Frontal cortex (tissue), 4 donors: Measurements from ENCODE around the gene APBB1. TPM values are rescaled to one million over a fixed set of nuclear protein-coding genes. Genes with fewer than 3 reads are reported as not detected.

Experiments used
- DNase-seq, 2 donors: peaks; one replicate each; pipeline ENCODE4 v3.0.0; 2012; ENCODE audit warnings: low spot score in 2 of 2
- FAIRE-seq: peaks from 2 replicates; lab custom pipeline; 2012; peaks lifted over from hg19 to GRCh38; lab: Jason Lieb, UNC
- total RNA-seq: library from RNA; depleted of rRNA; stranded (reverse); fragments of >200 nt; gene quantifications from one replicate; pipeline ENCODE4 v1.2.3, GENCODE V29; 2014
- donor health status: control.
- donor health status: control.
- donor health status: control.

Gene APBB1
- total RNA-seq, 1 donor from 2014 or later: 293 TPM

DNA sequence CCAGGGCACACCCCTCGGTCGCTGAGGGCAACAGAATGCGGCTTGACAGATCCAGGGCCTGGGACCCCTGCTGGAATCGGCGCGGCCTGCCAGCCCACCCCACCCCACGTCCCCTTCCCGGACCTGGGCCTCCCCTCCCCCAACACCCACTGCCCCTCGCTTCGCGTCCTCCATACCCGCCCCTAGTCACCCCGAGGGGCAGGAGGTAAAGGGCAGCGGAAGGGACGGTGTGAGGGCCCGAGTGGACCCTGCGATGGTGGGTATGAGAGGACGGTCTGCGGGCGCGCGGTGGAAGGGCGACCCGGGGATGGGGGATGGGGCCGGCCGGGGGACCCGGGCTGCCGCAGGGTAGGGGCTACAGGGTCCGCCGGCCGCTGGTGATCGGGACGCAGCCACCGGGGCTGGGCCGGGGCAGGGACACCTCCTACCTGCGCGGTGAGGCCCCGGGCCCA lies 311 bp downstream of the APBB1 start:
- DNase-seq: no peak
- FAIRE-seq: no peak

DNA sequence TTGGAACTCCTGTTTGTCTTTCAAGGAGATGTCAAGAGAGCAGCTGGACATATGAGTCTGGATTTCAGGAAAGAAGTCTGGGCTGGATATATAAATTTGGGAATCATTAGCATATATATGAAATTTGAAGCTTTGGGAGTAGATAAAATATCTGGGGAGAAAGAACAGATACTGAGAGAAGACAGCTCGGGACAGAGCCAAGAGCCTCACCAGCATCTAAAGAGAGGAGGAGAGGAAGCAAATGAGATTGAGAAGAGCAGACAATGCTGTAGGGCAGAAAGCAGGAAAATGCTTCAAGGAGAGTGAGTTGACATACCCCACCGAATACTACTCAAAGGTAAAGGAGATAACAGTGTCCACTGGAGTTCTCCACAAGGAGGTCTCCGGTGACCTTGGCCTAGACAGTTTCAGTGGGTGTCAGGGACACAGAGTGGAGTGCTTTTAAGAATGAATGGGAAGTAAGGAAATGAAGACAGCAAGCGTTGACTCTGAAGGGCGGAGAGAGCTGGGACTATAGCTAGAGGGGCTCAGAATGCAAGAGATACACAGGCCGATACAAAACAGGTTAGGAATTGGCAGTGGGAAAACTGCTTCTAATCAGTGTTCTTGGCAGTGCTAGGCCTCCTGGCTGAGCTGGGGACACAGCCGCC lies 862 bp downstream of the APBB1 start:
- no peak for FAIRE-seq

DNA sequence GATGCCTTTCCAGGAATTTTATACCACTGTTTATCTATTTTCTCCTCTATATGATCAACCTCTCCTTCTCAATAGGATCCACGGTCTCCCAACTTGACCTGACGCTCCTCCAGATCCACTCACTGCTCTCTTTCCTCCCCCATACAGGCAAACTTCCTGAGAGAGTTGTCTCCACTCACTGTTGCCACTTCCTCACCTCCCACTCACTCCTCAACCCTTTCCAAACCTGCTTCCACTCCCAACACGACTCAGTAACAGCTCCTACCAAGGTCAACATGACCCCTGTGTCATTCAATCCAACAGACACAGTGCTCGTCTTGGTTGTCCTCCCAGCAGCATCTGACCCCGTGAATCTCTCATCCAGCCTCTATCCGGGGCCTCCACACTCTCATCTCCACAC lies 3.1 kb downstream of the APBB1 start:
- FAIRE-seq (no peak), DNase-seq (no peak)

More for the DNA sequence above, 862 bp downstream of the APBB1 start:
- DNase-seq: no peak

DNA sequence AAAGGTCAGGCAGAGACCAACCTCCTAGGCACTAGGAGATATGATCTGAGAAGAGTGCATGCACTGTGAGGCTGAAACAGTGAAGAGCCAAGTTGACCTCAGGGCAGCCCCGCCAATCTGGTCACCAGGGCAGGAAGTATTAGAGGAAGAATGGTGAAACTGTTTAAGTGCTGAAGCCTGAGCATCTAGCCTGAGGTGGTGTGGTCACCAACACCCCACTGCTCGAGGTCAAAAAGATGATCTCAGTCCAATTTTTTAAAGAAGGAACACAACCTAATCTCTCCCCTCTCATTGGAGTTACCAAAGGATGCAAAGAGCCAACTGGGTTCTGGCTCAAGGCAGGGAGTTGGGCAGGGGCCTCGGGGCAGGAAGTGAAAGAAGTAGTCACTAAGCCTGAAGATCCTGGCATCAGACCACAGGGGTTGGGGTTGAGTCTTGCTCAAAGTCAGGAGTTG lies 4.0 kb downstream of the APBB1 start:
- DNase-seq (no peak), FAIRE-seq (no peak)

DNA sequence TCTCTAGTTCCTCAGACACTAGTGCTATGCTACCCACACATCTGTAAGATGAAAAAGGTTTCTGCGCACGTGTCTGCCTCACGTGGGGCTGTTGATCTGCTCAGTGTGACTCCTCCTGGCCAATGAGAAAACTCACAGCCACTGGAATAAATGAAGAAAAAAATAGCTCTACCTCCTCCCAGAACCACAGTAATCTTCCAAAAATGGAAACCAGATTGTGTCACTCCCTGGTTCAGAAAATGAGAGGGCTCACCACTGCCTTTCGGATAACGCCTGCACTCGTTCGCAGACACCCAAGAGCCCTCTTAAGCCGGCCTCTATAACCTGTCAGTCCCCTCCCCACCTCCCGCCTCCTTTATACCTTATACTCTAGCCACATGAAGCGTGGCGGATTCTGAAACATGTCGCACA lies 5.1 kb downstream of the APBB1 start:
- FAIRE-seq (no peak), DNase-seq (no peak)

DNA sequence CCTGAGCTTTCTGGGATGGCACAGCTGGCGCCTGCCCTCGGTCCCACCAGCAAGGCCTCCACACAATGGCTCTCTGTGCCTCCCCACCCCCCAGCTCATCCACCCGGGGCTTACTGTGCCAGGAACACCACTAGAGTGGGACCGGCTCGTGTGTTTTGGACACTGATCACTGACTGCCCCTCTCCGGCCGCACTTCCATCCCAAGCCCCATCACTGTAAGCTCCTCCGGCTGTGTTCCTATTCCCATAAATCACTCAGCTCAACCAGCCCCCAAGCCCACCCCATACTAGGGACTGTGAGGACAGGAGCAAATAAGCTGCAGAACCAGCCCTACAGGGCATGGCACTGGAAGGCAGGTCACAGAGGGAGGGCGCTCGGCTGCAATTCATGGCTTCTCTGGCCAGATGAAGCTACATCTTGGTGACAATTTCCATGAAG lies 7.3 kb downstream of the APBB1 start:
- FAIRE-seq: no peak
- DNase-seq: peak in 1 of 2 donors; percentile 51

DNA sequence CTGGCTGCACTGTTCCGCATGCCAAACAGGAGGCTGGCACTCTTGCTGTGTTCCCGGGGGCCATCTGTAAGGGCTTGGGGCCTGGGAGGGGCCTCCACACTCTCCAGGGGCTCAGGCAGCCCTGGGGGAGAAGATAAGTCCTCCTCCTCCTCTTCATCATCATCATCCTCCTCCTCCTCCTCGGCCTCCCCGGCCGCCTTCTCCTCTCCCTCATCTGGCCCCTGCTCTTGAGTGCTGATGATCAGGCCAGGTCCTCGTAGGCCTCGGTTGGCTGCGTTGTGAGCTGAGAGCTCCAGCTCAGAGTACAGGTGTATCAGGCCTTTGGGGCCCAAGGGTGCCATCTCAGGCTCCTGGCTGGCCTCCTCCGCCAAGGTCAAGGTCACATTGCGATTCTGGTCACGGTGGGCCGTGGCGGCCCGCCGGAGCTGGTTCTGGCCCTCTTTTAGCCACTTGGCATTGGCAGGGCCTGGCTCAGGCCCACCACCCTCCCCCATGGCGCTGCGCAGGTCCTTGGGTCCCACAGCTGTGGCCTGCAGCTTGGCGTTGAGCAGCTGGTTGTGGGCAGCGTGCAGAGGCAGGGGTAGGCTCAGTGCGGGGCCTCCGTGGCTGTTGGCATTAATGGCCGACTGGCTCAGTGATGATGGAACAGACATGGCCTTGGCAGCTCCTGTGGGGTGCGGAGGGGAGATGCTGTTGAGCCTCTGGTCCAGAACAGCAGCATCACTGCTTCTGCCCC lies 8.0 kb downstream of the APBB1 start:
- FAIRE-seq (no peak), DNase-seq (no peak)

DNA sequence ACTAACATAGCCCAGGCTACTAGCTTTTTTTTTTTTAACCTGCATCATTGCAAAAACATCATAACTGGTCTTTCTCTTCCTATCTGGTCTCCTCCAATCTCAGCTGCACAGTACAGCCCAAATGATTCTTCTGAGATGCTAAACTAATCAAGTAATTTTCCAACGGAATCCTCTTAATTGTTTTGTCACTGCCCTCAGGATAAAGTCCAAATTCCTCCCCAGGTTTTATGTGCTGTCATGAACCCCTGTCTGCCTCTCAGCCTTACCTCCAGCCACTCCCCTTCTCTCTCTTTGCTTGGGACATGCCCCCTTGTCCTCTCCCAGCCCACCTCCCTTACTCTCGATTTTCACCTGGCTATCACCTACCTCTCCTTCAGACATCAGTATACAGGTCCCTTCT lies 12.5 kb downstream of the APBB1 start:
- DNase-seq: no peak
- no peak for FAIRE-seq

DNA sequence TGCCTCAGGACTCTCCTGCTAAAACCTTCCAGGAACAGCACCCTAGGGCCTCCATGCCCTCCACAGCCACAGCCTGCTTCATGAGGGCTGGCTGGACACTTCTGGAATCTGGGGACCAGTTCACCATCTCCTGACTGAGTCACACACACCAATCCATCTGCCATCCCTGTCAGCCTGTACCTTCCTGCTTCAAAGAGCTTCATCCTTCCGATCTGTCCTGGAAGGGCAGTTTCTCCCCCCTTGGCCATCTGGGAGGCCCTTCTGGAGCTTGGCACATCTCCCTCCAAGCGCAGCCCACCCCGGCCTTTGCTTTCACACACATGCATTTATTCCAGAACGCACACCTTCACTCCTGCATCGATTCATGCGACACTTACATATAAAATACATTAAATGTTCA lies 13.0 kb downstream of the APBB1 start:
- no peak for DNase-seq
- FAIRE-seq: no peak

DNA sequence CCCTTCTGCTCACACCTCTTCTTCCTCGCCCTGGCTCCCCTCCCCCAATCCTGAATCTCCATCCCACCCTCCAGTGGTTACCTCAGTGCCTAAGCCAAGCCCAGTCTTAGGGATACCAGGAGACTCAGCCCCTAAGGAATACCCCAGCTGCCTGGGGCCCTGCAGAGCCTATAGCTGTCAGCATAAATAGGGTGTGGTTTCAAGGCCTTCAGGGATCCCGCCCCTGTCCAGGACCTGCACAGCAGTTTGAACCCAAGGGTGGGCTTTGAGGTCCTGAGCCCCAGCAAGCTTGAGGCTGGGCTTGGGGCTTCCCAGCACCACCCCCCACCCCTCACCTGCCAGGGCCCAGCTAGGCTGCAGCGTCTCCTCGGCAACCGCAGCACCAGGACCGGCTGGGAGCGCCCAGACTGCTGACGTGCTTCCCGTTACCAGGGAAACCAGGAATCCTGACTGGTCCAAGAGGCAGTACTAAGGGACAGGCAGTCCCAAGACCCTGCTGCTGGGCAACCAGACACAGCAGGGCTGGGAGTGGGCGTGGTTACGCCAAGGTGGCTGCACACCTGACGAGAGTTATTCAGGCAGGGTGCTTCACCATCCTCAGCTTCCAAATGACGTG lies 13.7 kb downstream of the APBB1 start:
- FAIRE-seq (no peak), DNase-seq (peak in 1 of 2 donors; percentile 78)

DNA sequence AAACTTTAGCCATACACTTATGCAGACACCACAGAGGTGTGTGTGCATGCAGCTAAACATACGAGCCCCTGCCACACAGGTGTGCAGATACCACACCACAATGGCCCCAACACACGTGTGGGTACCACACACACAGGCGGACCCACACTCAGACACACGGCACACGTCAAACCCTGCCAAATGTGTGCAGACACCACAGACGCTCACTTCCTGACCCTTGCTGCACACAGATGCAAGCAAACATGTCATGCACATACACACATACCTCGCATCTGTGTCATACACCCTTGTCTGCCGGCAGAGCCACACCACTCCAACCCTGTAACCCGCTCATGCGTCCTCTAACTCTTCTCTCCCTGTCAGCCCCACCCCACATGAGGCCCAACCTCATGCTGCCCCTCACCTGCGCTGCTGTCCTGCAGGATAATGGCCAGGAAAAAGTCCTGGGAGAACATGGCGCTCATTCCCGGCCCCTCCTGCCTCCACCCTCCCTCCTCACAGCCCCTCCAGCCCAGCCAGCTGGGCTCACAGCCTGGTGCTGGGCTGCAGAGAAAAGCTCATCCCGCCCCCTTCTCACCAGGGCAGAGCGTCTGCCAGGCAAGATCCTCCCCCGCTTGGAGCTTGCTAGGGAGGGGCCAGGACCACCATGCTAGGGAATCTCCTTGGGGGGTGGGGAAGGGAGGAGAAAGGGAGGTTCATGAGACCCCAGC lies 14.4 kb downstream of the APBB1 start:
- FAIRE-seq (no peak), DNase-seq (peak in 1 of 2 donors; percentile 57)

DNA sequence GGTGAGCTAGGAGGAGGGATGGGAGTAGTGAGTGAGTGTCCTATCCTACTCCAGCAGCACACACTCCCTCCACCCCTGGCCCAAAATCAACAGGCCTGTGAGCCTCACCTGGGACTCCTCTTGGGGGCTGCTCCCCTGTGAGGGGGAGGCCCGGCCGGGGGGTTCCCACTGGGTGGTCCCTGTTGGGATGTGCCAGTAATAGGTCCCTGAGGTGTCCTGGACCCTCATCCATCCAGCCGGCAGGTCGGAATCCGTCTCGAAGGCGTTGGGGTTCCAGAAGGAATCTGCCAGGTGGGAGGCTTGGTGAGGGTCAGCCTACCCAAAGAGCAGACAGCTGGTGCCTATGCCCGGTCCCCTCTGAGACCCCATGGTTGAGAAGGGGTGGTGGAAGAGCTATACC lies 15.4 kb downstream of the APBB1 start:
- DNase-seq (no peak), FAIRE-seq (no peak)

DNA sequence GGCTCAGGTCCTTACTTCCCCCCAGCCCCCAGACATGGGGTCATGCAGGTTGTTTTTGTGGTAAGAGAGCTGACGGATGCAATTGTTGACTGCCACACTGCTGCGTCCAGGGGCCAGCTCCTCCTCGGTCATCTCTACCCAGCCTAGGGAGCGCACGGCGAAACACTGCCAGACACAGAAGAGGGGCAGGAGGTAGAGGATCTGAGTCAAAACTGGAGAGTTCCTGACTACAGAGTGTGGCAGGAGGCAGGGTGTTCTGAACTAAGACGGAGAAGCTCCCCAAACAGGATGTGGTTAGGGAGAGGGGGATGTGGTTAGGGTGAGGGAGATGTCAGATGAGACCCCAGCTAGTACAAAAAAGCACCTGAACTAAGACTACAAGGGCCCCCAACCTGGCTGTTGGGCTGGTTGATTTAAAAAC lies 16.3 kb downstream of the APBB1 start:
- FAIRE-seq: no peak

DNA sequence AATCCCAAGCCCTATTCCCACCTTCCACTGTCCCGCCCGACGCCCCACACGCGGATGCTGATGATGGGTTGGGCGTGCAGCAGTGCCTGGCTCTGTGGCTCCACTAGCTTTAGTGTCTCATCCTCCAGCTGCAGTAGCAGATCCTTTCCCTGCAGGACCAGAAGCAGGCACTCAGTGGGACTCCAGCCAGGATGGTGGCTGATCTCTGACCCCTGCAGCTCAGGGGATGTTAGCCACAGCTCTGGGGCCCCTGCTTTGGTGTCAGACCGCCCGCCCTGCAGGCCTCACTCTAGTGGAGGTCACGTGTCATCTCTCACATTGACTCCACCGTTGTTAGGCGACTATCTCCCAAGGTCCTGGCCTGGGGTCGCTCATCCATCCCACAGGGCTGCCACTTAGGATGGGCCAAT lies 16.8 kb downstream of the APBB1 start:
- FAIRE-seq: no peak
- no peak for DNase-seq

More for the DNA sequence above, 16.3 kb downstream of the APBB1 start:
- DNase-seq: no peak

DNA sequence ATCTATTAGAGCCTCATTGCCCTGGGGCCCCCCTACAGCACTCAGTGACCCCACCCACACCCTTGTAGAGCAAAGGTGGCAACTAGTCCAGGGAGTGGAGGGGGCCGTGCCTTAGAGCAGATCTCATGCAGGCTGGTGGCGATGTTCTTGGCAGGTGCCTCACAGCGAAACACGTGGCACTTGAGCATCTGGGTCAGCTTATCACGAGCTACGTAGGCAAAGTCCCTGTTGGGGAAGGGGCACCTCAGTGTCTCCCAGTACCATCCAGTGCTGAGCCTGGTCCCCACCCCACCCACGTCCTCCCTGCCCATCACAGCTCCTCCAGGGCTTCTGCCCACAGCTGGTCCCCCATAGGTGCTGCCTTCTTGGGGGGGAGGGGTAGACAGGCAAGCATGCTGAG lies 17.4 kb downstream of the APBB1 start:
- no peak for DNase-seq
- FAIRE-seq: no peak

DNA sequence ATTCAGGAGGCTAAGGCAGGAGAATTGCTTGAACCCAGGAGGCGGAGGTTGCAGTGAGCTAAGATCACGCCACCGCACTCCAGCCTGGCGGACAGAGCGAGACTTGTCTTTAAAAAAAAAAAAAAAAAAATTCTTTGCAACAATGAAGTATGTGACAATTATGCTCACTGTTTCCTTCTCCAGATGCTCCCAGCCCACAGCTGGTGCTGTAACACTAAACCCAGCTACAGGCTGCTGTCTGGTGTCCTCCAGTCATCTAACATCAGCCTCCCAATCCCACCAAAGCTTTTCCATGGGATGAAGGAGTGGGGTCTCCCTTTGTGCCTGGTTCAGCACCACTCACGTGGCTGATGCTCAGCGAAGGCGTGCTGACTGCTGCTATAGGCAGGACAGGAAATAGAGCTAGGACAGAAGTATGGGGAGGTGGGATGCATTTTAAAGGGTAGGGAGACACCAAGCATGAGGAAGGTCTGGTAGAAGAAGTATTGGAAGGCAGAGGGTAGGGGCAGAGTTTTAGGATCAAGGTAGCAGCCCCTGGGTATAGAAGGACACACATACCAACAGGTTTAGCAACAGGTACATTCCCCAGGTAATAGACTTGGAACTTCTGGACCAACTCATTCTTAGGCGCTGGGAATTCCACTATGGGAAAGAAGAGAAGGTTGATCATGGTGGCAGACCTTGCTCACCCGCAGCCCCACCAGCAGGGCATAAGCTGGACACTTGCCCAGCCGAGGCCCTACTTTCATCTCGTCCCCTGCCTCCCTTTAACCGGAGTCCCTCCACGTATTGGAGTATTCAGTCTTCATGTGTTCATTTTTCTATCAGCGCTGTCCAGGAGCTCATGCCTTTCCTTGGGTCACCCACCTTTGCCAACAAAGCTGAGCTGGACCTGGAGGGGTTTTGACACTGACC lies 18.2 kb downstream of the APBB1 start:
- DNase-seq: no peak
- FAIRE-seq: no peak

DNA sequence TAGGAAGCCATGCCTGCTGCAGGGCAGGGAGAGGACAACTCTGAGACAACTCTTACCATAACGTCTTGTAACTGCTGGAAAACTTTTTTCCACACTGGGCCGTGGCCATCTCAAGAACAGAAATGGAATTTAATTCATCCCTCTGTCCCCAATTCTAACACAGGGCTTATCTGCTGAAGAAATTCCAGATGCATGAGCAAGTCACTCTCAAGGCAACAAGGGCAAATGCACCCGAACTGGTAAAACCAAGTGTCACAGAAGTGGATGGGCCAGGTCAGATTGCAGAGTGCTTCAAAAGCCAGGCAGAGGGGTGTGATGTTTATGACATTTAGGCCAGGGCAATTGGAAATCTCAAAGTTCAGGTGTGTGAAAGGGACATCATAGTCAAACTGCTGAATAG lies 21.3 kb downstream of the APBB1 start:
- FAIRE-seq (no peak), DNase-seq (no peak)

DNA sequence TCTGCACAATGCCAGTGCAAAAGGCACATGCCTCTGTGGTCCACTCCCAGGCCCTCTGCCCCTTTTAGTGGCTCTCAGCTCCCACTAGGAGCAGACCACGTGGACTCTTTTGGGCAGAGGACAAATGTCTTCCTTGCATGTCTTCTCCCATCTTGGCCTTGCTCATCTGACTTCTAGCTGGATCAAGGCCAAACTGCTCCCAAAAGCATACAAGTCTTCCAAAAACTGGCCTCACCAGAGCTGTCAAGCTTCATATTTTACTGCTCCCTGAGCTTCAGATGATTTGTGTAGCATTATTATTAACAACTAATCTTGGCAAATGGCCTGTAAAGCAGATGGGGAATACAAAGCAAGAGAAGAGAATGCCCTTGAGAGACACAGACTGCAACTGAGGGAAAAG lies 21.7 kb downstream of the APBB1 start:
- no peak for FAIRE-seq

DNA sequence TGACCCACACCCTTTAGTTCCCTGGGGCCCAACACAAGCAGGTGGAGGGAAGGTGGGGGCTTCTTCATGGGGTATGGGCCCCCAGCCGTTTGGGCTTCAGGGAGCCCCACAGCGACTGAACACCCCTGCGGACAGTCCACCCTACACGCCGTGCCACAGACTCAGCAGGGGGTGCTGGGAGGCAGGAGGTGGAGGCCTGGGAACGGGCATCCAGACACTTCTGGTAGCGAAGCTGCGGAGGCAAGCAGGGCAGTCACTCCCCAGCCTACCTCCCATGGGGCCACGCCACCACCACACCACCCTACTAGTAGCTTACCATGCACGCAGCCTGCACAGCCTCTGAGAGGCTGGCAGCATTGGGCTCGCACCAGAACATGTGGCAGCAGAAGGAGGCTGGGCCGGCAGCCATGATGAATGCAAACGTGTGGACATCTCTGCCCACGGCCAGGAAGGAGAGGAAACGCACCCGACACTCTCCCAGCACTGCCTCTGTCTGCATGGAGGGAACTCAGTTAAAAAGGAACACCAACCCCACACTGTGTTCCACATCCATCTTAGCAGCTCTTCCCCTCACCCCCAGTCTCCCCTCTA lies 23.3 kb downstream of the APBB1 start:
- DNase-seq: peak in 1 of 2 donors; percentile 3
- FAIRE-seq: no peak

More for the DNA sequence above, 21.7 kb downstream of the APBB1 start:
- peak in 1 of 2 donors; percentile 2 for DNase-seq
